HG02938 (cell line): ENCODE measurements around the gene LIMD2.
"Not testable (repeated sequence)": the region's sequence is repeated elsewhere in the genome, so short reads cannot be mapped to it uniquely, and the experiment has no call there.

Source experiments
- ATAC-seq: cut with Tn5 transposase; IDR thresholded peaks from one replicate; pipeline ENCODE4 v1.9.1; 2021; ENCODE audit warnings: mild to moderate bottlenecking, moderate library complexity; ENCODE audit not compliant: unreplicated experiment

LIMD2 gene

GRCh38 chr17:63699638-63700527 is at the start of gene LIMD2:
LIMD2 (minus strand) TSS chr17:63700125; CDS start chr17:63699298, 827 bp downstream.
- ATAC-seq: no peak

DNA sequence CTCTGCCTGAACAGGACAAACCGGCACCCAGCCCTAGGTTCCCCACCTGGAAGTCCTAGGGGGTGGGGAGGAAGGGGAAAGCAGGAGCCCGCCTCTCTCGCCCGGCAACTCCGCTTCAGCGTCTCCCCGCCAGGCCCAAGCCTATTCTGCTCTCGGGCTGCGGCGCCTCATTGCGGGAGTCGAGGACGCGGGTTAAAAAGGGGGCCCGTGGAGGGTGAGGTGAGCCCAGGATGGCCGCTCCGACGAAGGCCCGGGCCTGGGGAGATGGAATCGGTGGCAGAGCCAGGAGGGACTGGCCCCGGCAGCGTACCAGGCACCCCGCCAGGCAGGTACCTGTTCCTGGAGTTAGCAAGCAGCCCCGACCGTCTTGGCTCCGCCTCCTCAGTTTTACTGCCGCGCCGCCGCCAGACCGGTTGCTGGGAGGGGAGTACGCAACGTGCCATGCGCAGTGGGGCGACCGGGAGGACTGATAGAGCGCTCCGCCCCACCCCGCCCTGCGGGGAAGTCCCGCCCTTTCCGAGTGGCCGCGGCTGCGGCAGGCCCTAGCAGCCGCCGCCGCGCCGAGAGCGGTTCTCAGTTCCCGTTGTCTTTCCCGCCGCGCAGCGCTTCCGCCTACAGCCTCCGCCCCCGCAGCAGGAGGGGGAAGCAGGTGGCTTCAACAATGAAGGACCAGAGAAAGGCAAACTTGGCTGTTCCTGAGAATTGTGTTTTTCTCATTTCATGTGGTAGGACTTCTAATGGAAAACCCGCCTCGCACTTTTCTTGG is 41.7 kb upstream of the LIMD2 start, which contains the start of gene STRADA:
Gene STRADA (minus strand): TSS at position 392 of the 766 bp plus-strand sequence. CDS start 13,430 bp downstream, outside the sequence.
- peak; percentile 87 for ATAC-seq

DNA sequence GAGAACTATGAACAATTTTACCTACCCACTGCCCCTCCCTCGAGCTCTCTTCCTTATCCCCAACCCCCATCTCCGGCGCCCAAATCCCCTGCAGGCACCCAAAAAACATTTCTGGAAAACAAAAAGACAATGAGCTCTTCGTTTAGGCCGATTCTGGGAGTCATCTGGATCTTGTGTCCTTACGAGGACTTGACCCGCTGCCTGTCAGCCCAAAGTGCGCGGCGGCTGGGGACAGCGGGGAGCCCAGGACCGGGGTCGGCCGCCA is 41.1 kb upstream of the LIMD2 start:
- ATAC-seq: peak; percentile 23

DNA sequence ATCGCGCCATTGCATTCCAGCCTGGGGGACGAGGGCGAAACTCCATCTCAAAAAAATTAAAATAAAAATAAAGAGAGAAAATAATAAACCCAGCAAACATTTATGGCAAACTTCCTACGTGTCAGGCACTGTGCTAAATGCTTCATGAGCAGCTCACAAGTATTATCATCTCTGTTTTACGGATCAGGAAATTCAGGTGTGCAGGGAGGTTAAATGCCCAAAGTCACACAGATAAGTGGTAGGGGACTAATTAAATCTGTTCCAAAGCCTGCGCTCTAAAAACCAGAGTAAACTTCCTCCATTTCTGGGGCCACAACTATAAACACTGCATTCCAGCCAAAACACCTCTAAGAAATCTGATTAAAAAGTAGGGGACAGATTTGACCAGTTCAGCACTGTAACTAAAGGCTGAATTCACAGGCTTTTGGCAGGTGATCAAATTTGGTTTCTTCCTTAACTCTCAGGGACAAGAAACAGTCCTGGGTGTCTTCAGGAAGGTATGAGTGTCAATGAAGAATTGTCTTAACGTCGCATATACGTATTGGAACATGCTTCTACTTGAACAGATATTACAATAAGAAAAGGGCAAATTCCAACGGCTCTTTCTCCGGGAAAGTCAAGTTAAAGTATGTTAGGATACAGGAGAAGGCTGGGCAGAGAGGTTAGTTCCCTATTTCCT is 40.7 kb upstream of the LIMD2 start:
- no peak for ATAC-seq

DNA sequence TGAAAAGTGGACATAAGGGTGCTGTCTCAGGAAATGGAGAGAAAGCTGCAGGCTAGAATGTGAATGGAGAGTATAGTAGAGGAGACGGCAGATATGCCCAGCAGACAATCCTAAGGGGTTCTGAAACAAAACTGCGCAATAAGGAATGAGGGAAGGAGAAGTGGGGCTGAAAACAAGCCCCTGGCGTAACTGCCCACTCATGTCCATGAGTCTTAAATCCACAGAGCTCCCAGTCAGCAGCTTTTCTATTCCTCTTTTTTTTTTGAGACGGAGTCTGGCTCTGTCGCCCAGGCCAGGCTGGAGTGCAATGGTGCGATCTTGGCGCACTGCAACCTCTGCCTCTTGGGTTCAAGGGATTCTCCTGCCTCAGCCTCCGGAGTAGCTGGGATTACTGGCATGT is 35.8 kb upstream of the LIMD2 start:
- no peak for ATAC-seq

GRCh38 chr17:63722403-63722802 is 22.5 kb upstream of the LIMD2 start:
- no peak for ATAC-seq

- not testable (repeated sequence) for ATAC-seq
These were observed 20.3 kb upstream of the LIMD2 start for GRCh38 chr17:63720194-63720593.

DNA sequence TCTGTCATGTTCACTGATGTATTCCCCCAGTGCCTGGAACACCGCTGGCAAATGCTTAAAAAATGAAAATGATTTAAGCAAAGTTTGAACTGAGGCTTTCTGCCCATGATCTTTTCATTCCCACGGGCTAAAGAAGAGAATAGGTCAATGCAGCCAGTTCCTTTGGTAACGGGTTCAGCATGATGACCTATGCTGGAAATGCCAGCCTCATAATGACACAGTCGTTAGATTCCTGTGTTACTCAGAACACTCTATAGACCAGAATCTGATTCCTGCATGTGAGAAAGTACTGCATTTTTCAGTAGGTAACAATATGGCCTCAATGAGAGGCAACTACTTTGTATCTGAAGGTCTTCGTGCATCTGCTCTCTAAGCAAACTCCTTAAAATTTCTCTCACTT is 19.1 kb upstream of the LIMD2 start:
- ATAC-seq: no peak

- no peak for ATAC-seq
These were observed 16.5 kb upstream of the LIMD2 start for GRCh38 chr17:63716426-63716825.

DNA sequence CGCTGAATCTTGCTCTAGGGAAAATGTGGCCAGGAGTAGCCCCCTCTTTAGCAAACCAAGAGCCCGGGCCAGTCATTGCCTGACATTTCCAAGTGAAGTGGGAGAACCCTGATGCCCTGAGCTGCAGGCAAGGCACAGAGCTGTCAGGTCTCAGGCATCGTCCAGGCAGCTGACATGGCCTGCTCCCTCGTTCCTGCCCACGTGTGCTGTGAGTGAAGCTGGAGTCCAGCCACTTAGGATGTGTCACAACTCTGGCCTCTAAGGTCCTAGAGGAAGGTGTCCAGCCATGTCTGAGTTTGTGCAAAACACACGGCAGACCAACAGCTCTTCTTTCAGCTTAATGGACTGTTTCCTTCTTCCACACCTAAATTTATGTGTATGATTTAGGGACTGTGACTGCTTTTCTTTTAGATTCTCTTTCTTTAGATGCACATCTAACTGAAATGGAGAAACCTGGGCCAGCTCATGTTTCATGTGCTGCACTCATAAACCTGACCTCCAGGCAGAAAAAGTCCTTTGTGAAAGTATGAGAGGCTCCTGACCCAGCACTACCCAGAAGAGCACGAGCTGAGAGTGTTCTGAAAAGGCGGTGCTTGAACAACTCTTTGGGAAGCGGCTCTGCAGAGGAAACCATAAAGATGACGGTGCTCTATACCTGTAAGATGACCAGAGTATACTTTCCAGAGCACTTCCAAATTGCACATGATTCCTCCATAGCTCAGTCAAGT is 14.8 kb upstream of the LIMD2 start:
- no peak for ATAC-seq

GRCh38 chr17:63709110-63709509 is 9.2 kb upstream of the LIMD2 start:
- no peak for ATAC-seq

GRCh38 chr17:63707151-63707550 is 7.2 kb upstream of the LIMD2 start:
- ATAC-seq: no peak

DNA sequence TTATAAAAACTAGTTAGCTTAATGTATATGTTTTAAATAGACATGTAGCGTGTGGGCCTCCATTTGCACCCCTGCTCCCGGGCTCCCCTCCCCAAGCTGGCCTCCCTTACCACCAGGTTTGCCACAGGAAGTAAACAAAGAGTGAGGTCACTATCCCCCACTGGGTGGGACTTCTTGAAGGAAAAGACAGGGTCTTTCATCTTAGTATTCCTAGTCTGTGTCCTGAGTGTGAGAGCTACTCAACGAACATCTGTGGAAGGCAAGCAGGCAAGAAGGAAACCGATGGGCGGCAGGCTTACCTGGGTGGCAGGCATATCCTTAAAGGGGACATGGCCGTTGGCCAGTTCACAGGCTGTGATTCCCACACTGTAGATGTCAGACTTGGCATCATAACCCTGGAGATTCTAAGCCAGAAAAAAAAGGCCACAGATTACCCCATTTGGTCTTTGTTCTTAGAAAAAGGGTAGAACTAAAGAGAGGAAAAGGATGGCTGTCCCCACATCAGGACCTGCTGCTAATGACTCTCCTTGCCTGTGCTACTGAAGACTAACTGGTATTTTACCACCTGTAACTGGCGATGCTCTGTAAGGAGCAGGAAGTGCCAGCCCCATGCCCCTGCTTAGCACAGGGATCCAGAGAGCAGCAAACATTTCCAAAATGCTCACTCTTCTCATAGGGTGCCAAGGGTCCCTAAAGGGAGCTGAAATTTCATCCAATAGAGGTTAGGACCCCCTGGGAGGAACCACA is 6.6 kb upstream of the LIMD2 start:
- no peak for ATAC-seq

DNA sequence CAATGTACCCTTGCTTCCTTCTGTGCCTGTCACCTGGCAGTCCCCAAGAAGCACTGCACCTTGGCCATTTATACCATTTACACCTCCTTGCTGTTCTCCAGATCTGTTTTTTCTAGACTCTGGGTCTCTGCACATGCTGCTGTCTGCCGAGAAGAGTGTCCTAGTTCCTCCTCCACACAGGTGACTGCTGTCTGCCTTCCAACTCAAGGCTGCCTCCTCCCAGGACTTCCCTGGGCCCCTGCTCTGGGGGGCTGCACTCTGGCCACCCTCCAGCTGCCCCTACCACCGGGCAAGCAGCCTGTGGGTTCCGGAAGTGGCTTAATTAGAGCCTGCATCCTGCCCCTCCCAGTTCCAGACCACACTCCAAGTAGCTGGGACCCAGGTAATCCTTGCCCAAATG is 5.7 kb upstream of the LIMD2 start:
- no peak for ATAC-seq

DNA sequence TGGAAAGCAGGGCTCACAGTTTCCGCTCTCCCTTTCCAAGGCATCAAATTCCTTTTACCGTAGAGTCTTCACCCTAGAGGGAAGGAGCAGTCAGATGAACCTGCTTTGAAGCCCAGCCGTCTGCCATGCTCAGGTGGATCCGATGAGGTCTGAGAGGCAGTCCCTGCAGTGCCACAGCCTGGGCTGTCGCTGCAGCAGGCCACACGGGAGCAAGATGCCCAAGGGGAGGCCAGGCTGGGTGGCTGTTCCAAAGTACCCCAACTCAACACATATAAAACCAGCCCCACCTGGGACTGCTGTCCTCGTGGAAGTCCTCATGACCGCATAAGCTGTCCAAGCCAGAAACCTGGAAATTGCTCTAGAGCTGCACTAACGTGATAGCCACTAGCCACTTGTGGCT is 4.9 kb upstream of the LIMD2 start:
- ATAC-seq: no peak

DNA sequence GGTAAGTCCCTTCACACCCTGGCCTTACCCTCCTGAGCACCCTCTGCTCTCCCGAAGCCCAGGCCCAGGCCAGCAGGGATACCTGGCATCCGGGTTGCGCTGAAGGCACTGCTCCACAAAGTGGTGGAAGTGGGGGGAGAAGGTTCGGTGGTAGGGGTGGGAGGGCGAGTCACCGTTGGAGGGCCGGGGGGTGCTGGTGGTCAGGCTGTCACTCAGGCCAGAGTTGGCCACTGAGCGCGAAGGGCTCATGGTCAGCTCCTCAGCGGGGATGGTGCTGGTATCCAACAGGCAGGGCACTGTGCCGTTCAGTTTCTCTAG is 4.3 kb upstream of the LIMD2 start:
- no peak for ATAC-seq

DNA sequence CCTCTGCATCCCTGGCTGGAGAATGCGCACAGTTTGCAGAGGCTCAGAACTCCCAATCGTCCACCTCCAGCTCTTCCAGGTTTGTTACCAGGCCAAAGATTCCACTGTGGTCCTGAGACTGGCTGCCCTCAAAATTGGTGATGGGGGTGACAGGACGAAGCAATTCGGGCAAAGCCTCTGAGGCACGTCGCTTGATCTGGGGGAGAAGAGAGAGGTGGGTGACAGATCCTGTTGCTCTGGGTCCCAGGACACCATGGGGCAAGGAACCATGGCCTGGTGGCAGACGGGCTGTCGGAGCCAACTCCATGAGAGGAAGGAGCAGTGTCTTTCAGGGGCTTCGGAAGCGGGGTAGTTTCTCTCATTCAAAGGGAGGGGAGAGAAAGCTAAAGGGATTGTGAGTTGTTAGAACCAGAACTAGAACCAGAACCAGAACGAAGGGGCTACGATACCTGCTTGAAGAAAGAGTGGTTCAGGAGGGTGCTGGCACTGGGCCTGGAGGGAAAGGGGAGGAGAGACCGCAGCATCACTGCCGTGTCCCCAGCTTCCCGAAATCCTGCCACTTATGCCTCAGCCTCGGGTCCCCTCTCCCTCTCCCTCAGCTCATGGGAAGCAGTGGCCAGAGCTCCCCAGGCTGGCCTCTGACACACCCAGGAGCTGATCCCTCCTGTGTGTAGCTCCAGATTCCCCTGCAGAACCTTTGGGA is 3.8 kb upstream of the LIMD2 start:
- ATAC-seq: no peak

DNA sequence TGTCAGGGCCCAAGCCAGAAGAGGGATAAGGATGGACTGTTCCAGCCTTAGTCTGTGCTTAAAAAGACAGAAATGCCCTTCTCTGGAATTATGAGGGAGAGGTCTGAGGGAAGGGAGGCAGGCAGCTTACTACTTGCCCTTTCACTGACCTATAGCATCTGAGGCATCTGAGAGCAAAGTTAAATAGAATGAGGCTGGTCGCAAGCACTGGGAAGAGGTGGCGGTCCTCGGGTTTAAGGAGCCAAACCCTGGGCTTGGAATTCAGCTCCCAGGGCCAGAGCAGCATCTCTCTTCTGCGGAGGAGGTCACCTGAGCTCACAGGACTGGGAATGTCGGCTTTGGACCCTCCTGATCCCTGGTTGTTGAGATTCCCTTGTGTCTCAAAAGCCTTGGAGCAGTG is 3.1 kb upstream of the LIMD2 start:
- ATAC-seq: no peak

- no peak for ATAC-seq
These were observed 2.7 kb upstream of the LIMD2 start for GRCh38 chr17:63702721-63703015.
